A172 (cell line): ENCODE results near the gene OBSCN. TPM values are rescaled to one million over a fixed set of nuclear protein-coding genes. Genes with fewer than 3 reads are reported as not detected.

Experiments used
- DNase-seq: peaks from one replicate; pipeline ENCODE4 v3.0.0-alpha.2; 2015; ENCODE audit warnings: low spot score
- total RNA-seq: library from RNA; depleted of rRNA; stranded (reverse); fragments of >200 nt; shearing (Covaris generic); gene quantifications from 2 replicates; pipeline ENCODE4 v1.2.3, GENCODE V29; 2014

OBSCN gene
- total RNA-seq, 1 experiment from 2014 or later: 9.9 TPM

GRCh38 chr1:228366062-228366865 is 158.4 kb downstream of the OBSCN start:
- no peak for DNase-seq

DNA sequence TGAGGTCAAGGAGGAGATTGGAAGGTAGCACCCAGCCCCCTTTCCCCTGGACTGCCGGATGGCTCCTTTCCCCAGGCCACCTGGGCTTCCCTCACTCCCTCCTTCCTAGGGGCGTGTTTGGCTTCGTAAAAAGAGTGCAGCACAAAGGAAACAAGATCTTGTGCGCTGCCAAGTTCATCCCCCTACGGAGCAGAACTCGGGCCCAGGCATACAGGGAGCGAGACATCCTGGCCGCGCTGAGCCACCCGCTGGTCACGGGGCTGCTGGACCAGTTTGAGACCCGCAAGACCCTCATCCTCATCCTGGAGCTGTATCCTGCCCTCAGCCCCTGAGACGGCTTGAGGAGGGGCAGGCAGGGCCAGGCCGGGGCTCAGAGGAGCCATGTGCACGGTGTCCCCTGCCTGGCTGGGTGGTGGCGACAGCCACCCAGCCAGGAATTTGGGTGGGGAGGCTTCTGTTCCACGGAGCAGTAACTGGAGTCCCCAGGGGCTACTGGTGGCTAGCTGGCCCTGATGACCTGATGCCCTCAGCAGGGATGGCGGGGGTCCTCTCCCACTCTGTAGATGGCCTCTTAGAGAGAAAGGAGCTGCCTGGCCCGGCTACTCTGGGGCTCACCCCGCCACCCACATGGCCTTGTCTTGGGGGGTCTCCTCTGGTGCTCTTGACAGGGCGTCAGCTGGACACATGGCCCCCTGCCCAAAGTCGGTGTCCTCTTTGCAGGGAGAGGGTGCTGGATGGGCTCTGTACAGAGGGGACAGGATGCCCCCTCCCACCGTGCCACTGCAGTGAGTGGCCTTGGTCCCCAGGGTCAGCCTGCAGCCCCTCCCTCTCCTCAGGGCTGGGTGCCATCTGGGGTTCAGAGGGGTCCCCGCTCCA is 159.3 kb downstream of the OBSCN start:
- no peak for DNase-seq

DNA sequence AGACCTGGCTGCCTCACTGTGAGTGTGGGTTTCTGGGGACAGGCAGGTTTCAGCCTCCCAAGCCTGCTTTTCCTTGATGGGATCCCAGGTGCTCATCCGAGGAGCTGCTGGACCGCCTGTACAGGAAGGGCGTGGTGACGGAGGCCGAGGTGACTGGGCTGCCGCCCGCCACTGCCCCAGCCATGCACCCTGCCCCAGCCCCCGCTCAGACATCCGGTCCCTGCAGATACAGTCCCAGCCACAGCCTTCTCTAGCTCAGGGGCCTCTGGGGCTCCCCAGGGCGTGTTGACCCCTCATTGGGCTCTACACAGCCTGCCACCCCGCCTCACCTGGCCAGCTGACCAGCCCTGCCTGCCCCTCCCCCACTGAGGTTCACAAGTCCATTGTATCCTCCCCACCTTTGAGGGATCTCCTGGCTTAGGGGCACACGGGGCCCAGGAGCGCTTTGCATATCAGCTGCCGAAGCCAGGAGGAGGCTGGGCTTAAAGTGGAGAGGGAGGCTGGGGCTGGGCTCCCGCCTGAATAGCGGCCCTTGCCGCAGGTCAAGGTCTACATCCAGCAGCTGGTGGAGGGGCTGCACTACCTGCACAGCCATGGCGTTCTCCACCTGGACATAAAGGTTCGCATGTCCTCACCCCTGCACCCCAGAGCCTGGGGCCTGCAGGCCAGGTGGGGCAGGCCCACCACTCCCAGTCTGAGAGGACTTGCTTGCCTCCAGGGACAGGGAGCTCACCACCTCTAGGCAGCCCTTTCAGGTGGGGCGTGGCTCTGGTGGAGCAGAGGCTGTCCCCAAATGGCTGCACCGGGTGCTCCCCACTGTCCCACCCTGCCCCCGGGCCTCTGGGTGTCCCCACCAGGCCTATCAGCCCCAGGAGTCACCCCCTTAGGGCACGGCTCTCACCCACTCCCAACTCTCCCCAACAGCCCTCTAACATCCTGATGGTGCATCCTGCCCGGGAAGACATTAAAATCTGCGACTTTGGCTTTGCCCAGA is 160.3 kb downstream of the OBSCN start:
- peak; percentile 68 for DNase-seq

DNA sequence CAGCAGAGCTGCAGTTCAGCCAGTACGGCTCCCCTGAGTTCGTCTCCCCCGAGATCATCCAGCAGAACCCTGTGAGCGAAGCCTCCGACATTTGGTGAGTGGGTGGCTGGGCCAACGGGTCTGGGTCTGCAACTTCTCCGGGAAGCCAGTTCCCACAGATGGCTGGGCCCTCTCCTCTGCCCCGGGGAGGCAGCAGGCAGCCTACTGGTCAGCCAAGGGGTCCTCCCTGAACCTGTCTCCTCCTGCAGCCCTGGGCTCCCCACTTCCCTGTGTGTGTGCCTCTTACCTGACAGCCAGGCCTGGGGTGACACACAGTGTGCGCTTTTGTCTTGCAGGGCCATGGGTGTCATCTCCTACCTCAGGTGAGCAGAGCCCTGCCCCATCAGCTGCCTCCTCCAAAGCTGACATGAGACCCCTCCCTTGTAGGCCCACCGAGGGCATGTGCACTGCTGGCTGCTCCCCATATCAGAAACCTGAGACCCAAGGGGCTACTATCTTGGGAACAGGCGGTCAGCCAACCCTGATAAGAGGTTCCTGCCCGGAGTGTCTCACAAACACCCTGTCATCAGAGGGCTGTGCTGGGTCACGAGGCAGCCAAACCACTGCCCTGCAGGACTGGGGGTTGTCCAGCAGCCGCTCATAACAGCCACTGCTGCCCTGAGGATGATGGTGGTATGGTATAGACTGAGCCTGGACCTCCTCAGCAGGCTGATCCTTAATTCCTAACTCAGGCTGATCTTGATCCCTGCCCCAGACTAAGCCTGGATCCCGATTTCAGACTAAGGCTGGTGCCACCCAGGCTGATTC is 161.2 kb downstream of the OBSCN start:
- peak; percentile 74 for DNase-seq

- DNase-seq: no peak
Measured at GRCh38 chr1:228369608-228370438, 162.0 kb downstream of the OBSCN start.

GRCh38 chr1:228370439-228370940 is 162.6 kb downstream of the OBSCN start:
- no peak for DNase-seq

- DNase-seq: no peak
Measured at GRCh38 chr1:228370941-228371740, 163.3 kb downstream of the OBSCN start.

GRCh38 chr1:228371741-228372182 is 163.9 kb downstream of the OBSCN start:
- DNase-seq: no peak

- peak; percentile 52 for DNase-seq
Measured at GRCh38 chr1:228372183-228373003, 164.5 kb downstream of the OBSCN start.

GRCh38 chr1:228373004-228373680 is 165.3 kb downstream of the OBSCN start:
- no peak for DNase-seq

- no peak for DNase-seq
Measured at GRCh38 chr1:228373681-228374571, 166.1 kb downstream of the OBSCN start.

- no peak for DNase-seq
Measured at GRCh38 chr1:228374711-228375577, 167.1 kb downstream of the OBSCN start.

- DNase-seq: no peak
Measured at GRCh38 chr1:228375578-228376261, 167.9 kb downstream of the OBSCN start.

- no peak for DNase-seq
Measured at GRCh38 chr1:228376262-228376628, 168.4 kb downstream of the OBSCN start.
